ENCODE measurements around the gene THEM5. TPM values are rescaled to one million over a fixed set of nuclear protein-coding genes. Genes with fewer than 3 reads are reported as not detected.
"Not testable (repeated sequence)": the region's sequence is repeated elsewhere in the genome, so short reads cannot be mapped to it uniquely, and the experiment has no call there.

Gene THEM5, protein sequence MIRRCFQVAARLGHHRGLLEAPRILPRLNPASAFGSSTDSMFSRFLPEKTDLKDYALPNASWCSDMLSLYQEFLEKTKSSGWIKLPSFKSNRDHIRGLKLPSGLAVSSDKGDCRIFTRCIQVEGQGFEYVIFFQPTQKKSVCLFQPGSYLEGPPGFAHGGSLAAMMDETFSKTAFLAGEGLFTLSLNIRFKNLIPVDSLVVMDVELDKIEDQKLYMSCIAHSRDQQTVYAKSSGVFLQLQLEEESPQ
- not detected for total RNA-seq

DNA sequence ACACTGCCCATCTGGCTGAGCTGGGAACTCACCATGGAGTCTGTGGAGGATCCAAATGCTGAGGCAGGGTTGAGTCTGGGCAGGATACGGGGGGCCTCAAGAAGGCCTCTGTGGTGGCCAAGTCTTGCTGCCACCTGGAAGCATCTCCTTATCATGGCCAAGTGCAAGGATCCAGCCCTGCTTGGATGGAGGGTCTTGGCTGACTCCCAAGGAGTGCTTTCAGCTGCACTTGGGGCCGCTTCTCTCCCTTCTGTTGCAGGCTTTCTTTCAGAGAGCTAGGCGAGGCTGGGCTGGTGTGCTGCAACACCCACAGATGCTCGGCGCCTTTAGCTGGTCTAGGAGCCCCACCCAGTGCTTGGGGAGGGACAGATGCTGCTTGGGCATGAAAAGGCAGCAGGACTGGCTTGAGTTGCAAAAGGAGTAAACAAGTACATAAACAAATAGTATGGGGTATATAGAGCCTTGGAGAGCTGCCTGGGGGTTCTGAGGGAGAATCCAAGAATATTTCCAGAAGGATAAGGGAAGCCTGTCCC is at the start of gene THEM5:
Gene THEM5, minus strand, starts transcription at position 302 of the 533 bp plus-strand sequence. Its CDS starts 147 bp downstream, at position 155.
- Mint-ChIP-seq H3K27ac (no peak within 1 kb of the TSS), H3K36me3 (ENCODE audit: low read depth) (peaks cover 16% of the 10 kb centered on the region), H3K4me3 (no peak within 1 kb of the TSS), H3K27me3 (no peaks in the 10 kb centered on the region), H3K9me3 (no peaks in the 10 kb centered on the region), H3K4me1 (peaks cover 13% of the 10 kb centered on the region)
- ChIA-PET CTCF (interaction anchor here (0.7 to 1.0 kb wide), 3 partner anchors 12 to 260 kb away, joined by 3 to 4 read pairs (median 3); no protein-coding TSS in a partner anchor), POLR2A (interaction anchor here (1.1 to 2.8 kb wide), 3 partner anchors 10 to 17 kb away, joined by 4 to 15 read pairs (median 4); partner anchors contain the start of gene C2CD4D)
- DNase-seq, result no peak

DNA sequence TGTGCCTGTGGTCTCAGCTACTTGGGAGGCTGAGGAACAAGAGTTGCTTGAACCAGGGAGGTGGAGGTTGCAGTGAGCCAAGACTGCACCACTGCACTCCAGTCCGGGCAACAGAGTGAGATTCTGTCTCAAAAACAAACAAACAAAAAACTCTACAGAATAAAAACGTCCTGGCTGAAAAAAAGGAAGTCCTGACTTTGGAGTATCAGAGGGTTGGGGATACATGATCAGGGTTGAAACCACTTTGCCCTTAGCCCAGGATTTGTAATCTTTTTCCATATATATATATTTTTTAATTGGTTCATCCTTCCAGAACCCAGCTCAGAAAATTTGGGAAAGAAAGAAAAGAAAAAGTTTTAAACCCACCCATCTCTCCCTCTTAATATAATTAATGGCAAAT is 49.3 kb upstream of the THEM5 start:
- peaks cover 48% of the 10 kb centered on the region for H3K9me3 Mint-ChIP-seq
- H3K27me3 Mint-ChIP-seq, result no peaks in the 10 kb centered on the region
- no peak for DNase-seq
- CTCF ChIA-PET, result interaction anchor here (0.9 to 1.0 kb wide), 2 partner anchors 12 to 28 kb away, joined by 3 read pairs; no protein-coding TSS in a partner anchor
- H3K4me1 Mint-ChIP-seq, result peaks cover 77% of the 10 kb centered on the region
- no peak overlapping the region for H3K4me3 Mint-ChIP-seq
- POLR2A ChIA-PET, result no interaction called here
- H3K27ac Mint-ChIP-seq, result no peak overlapping the region
- H3K36me3 Mint-ChIP-seq (ENCODE audit: low read depth), result peaks cover 78% of the 10 kb centered on the region

GRCh38 chr1:151900804-151901203 is 47.3 kb upstream of the THEM5 start:
- POLR2A ChIA-PET, result interaction anchor here (1.2 to 5.6 kb wide), 2 partner anchors 8 to 46 kb away, joined by 3 to 57 read pairs; partner anchors contain the start of gene THEM4
- H3K27ac Mint-ChIP-seq, H3K4me3 Mint-ChIP-seq, CTCF ChIA-PET, H3K27me3 Mint-ChIP-seq, DNase-seq: not testable (repeated sequence)
- H3K9me3 Mint-ChIP-seq, result peaks cover 35% of the 10 kb centered on the region
- peaks cover 66% of the 10 kb centered on the region for H3K36me3 Mint-ChIP-seq (ENCODE audit: low read depth)
- H3K4me1 Mint-ChIP-seq, result peaks cover 77% of the 10 kb centered on the region

- H3K27ac Mint-ChIP-seq, result peak overlapping the region; percentile 95
- peak overlapping the region; percentile 71 for H3K4me3 Mint-ChIP-seq
- CTCF ChIA-PET, result interaction anchor here (0.6 to 4.2 kb wide), 12 partner anchors 9 to 103 kb away, joined by 3 to 39 read pairs (median 6); partner anchors contain the start of gene THEM4
- peaks cover 65% of the 10 kb centered on the region for H3K36me3 Mint-ChIP-seq (ENCODE audit: low read depth)
- no peaks in the 10 kb centered on the region for H3K27me3 Mint-ChIP-seq
- peaks cover 58% of the 10 kb centered on the region for H3K4me1 Mint-ChIP-seq
- H3K9me3 Mint-ChIP-seq, result peaks cover 30% of the 10 kb centered on the region
- POLR2A ChIA-PET, result interaction anchor here (0.9 to 5.6 kb wide), 9 partner anchors 8 to 135 kb away, joined by 3 to 57 read pairs (median 3); partner anchors contain the start of genes MRPL9 and THEM4
- peak; percentile 68 for DNase-seq
Observed at GRCh38 chr1:151898519-151898991, 45.0 kb upstream of the THEM5 start.

GRCh38 chr1:151897991-151898431 is 44.5 kb upstream of the THEM5 start:
- ChIA-PET POLR2A (interaction anchor here (0.9 to 5.6 kb wide), 8 partner anchors 8 to 135 kb away, joined by 3 to 57 read pairs (median 4); partner anchors contain the start of genes MRPL9 and THEM4), CTCF (interaction anchor here (0.9 to 4.2 kb wide), 11 partner anchors 9 to 116 kb away, joined by 3 to 39 read pairs (median 5); partner anchors contain the start of gene THEM4)
- H3K36me3 Mint-ChIP-seq (ENCODE audit: low read depth), result peaks cover 68% of the 10 kb centered on the region
- peaks cover 28% of the 10 kb centered on the region for H3K9me3 Mint-ChIP-seq
- H3K27me3 Mint-ChIP-seq, result no peaks in the 10 kb centered on the region
- H3K4me3 Mint-ChIP-seq, result peak overlapping the region; percentile 71
- peak overlapping the region; percentile 95 for H3K27ac Mint-ChIP-seq
- no peak for DNase-seq
- H3K4me1 Mint-ChIP-seq, result peaks cover 59% of the 10 kb centered on the region

- Mint-ChIP-seq H3K36me3 (ENCODE audit: low read depth) (peaks cover 63% of the 10 kb centered on the region), H3K9me3 (no peaks in the 10 kb centered on the region), H3K4me1 (peaks cover 49% of the 10 kb centered on the region), H3K4me3 (no peak overlapping the region), H3K27ac (no peak overlapping the region), H3K27me3 (no peaks in the 10 kb centered on the region)
- ChIA-PET CTCF (interaction anchor here (0.7 to 0.8 kb wide), 2 partner anchors 27 to 36 kb away, joined by 3 to 6 read pairs; no protein-coding TSS in a partner anchor), POLR2A (interaction anchor here (1.2 to 3.1 kb wide), 2 partner anchors 12 to 15 kb away, joined by 3 to 14 read pairs; partner anchors contain the start of gene THEM4)
- DNase-seq, result no peak
Observed at GRCh38 chr1:151893176-151893924, 39.8 kb upstream of the THEM5 start.

DNA sequence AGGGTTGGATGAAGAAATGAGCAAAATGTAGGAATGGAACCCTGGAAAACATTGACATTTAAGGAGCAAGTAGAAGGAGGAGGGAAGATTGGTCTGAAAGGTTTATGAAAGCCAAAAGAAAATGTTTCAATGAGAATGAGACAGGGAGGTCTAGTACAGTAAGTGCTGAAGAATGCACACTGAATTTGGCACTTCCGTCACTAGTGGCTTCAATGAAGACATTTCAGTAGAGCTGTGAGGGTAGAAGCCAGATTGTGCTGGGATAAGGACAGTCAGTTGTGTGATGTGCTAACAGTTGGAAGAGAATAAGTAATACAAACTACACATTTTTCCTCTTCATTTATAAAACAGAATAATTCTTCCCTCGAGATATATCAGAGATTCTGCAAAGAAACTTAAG is 38.7 kb upstream of the THEM5 start:
- peak overlapping the region; percentile 22 for H3K27ac Mint-ChIP-seq
- no peak for DNase-seq
- H3K4me3 Mint-ChIP-seq, result no peak overlapping the region
- CTCF ChIA-PET, result no interaction called here
- no peaks in the 10 kb centered on the region for H3K9me3 Mint-ChIP-seq
- H3K27me3 Mint-ChIP-seq, result no peaks in the 10 kb centered on the region
- peaks cover 72% of the 10 kb centered on the region for H3K36me3 Mint-ChIP-seq (ENCODE audit: low read depth)
- POLR2A ChIA-PET, result interaction anchor here (1.2 to 3.1 kb wide), 2 partner anchors 13 to 17 kb away, joined by 3 to 14 read pairs; partner anchors contain the start of gene THEM4
- peaks cover 37% of the 10 kb centered on the region for H3K4me1 Mint-ChIP-seq

GRCh38 chr1:151891512-151891911 is 38.0 kb upstream of the THEM5 start:
- ChIA-PET CTCF (interaction anchor here (0.8 to 5.5 kb wide), 4 partner anchors 40 to 110 kb away, joined by 3 to 58 read pairs (median 12); no protein-coding TSS in a partner anchor), POLR2A (interaction anchor here (3.1 kb wide), 1 partner anchor 13 kb away, joined by 14 read pairs; no protein-coding TSS in a partner anchor)
- H3K9me3 Mint-ChIP-seq, result no peaks in the 10 kb centered on the region
- no peaks in the 10 kb centered on the region for H3K27me3 Mint-ChIP-seq
- H3K27ac Mint-ChIP-seq, result peak overlapping the region; percentile 22
- DNase-seq, result no peak
- H3K4me1 Mint-ChIP-seq, result peaks cover 30% of the 10 kb centered on the region
- H3K4me3 Mint-ChIP-seq, result no peak overlapping the region
- peaks cover 76% of the 10 kb centered on the region for H3K36me3 Mint-ChIP-seq (ENCODE audit: low read depth)

DNA sequence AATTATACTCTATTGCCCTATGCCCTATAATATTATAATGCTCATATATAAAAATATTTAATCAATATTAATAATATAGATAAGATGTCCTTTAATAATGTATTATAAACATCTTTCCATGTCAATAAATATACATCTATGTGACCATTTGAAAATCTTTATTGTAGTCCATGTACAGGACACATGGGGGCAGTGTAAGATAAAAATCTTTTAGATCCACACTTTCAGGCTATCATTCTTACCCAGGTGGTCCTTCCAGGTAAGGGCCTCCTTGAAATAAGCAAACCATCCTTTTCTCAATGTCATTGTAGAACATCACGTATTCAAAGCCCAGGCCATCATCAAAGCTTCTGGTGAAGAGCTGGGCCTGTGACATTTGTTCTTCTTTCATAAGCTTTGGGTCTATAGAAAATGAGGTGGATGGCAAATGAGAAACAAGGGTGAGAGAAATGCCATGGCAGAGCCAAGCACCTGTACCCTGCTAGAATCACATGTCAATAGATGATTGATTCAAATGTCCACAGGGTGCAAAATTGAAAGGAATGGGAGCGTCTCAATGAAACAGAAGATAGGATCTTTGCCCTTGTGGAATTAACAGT is 35.6 kb upstream of the THEM5 start:
- no peak overlapping the region for H3K4me3 Mint-ChIP-seq
- peaks cover 65% of the 10 kb centered on the region for H3K36me3 Mint-ChIP-seq (ENCODE audit: low read depth)
- ChIA-PET POLR2A (interaction anchor here (0.7 to 2.6 kb wide), 2 partner anchors 9 to 79 kb away, joined by 3 to 9 read pairs; no protein-coding TSS in a partner anchor), CTCF (interaction anchor here (0.8 to 5.5 kb wide), 13 partner anchors 10 to 112 kb away, joined by 3 to 58 read pairs (median 7); partner anchors contain the start of gene THEM4)
- H3K27ac Mint-ChIP-seq, result no peak overlapping the region
- H3K27me3 Mint-ChIP-seq, result no peaks in the 10 kb centered on the region
- no peaks in the 10 kb centered on the region for H3K9me3 Mint-ChIP-seq
- no peak for DNase-seq
- peaks cover 27% of the 10 kb centered on the region for H3K4me1 Mint-ChIP-seq

DNA sequence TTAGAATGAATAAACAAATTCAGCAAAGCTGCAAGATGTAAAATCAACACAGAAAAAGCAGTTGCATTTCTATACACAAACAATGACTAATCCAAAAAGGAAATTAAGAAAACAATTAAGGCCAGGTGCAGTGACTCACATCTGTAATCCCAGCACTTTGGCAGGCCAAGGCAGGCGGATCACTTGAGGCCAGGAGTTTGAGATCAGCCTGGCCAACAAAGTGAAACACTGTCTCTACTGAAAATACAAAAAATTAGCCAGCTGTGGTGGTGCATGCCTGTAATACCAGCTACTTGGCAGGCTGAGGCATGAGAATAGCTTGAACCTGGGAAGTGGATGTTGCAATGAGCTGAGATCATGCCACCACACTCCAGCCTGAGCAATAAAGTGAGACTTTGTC is 33.5 kb upstream of the THEM5 start:
- H3K27me3 Mint-ChIP-seq, result no peaks in the 10 kb centered on the region
- H3K27ac Mint-ChIP-seq, result no peak overlapping the region
- CTCF ChIA-PET, result interaction anchor here (1.4 to 5.5 kb wide), 4 partner anchors 11 to 114 kb away, joined by 6 to 58 read pairs (median 12); no protein-coding TSS in a partner anchor
- H3K4me3 Mint-ChIP-seq, result no peak overlapping the region
- no peak for DNase-seq
- H3K4me1 Mint-ChIP-seq, result peaks cover 16% of the 10 kb centered on the region
- POLR2A ChIA-PET, result interaction anchor here (1.3 to 2.6 kb wide), 2 partner anchors 11 to 18 kb away, joined by 4 to 9 read pairs; no protein-coding TSS in a partner anchor
- no peaks in the 10 kb centered on the region for H3K9me3 Mint-ChIP-seq
- H3K36me3 Mint-ChIP-seq (ENCODE audit: low read depth), result peaks cover 55% of the 10 kb centered on the region

DNA sequence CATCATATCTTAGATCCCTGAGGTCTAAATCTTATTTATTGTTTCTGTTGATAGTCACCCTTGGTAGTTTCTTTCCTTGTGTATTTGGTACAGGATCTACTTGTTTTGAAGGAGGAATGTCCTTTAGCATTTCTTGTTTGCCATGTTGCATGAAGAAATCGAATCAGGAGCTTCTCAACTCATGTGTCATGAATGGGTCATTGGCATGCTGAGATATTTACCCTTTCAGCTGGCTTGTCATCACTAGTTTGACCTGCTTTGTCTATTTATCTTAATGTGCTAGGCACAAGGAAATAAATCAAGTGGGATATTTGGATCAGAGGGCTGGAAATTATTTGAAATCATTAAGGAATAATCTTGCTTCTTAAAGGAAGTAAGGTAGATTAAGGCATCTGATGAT is 32.0 kb upstream of the THEM5 start:
- Mint-ChIP-seq H3K36me3 (ENCODE audit: low read depth) (peaks cover 39% of the 10 kb centered on the region), H3K27me3 (no peaks in the 10 kb centered on the region), H3K4me1 (peaks cover 3% of the 10 kb centered on the region), H3K9me3 (no peaks in the 10 kb centered on the region), H3K27ac (no peak overlapping the region), H3K4me3 (no peak overlapping the region)
- ChIA-PET CTCF (interaction anchor here (0.6 to 1.0 kb wide), 2 partner anchors 114 to 116 kb away, joined by 3 read pairs; no protein-coding TSS in a partner anchor), POLR2A (no interaction called here)
- no peak for DNase-seq

GRCh38 chr1:151884879-151885278 is 31.4 kb upstream of the THEM5 start:
- peaks cover 34% of the 10 kb centered on the region for H3K36me3 Mint-ChIP-seq (ENCODE audit: low read depth)
- H3K27me3 Mint-ChIP-seq, H3K27ac Mint-ChIP-seq, H3K9me3 Mint-ChIP-seq, DNase-seq, H3K4me3 Mint-ChIP-seq, H3K4me1 Mint-ChIP-seq, POLR2A ChIA-PET: not testable (repeated sequence)
- CTCF ChIA-PET, result interaction anchor here (0.6 to 1.6 kb wide), 3 partner anchors 14 to 117 kb away, joined by 3 to 5 read pairs (median 3); no protein-coding TSS in a partner anchor
